Adrenal gland (tissue), 5 donors: ENCODE measurements around the gene DMD.

Source experiments
- CTCF ChIP-seq, 6 experiments: fragments of 450-650 bp in 4 of 6; fragments of 200-600 bp in 2 of 6; sonication (generic) in 1 of 6; IDR thresholded peaks; 1 replicate in 5 of 6; 2 replicates in 1 of 6; pipeline versions ENCODE4 v1.5.1 to v1.8.0; 2016 to 2021; ENCODE audit warnings: antibody characterized with exemption in 6 of 6, mild to moderate bottlenecking in 2 of 6, moderate library complexity in 1 of 6
- POLR2A ChIP-seq, 2 donors: fragments of 450-650 bp; IDR thresholded peaks; one replicate each; pipeline ENCODE4 v1.6.1; 2017; ENCODE audit warnings: antibody characterized with exemption in 2 of 2, mild to moderate bottlenecking in 2 of 2, moderate library complexity in 1 of 2
- donor health status: DM: no; HTN: no; CAD: no.

- TF ChIP-seq POLR2A (IDR thresholded peaks at IDR 0.05): no peak
- no peak for TF ChIP-seq CTCF (IDR thresholded peaks at IDR 0.05)
Measured at GRCh38 chrX:32289356-32289755, 922.0 kb downstream of the DMD start.
